Gastrocnemius medialis (tissue), 4 donors: ENCODE results near the gene TCP10L.

Experiments
- POLR2A ChIP-seq, 2 donors: fragments of 450-650 bp; IDR thresholded peaks; one replicate each; pipeline ENCODE4 v1.6.1; 2017; ENCODE audit warnings: antibody characterized with exemption in 2 of 2, mild to moderate bottlenecking in 2 of 2, moderate library complexity in 2 of 2
- TF ChIP-seq, protein P1 (sequence below), 5 experiments: fragments of 450-650 bp in 3 of 5; fragments of 200-600 bp in 2 of 5; sonication (generic) in 2 of 5; IDR thresholded peaks in 4 of 5; conservative IDR thresholded peaks in 1 of 5; 1 replicate in 4 of 5; 2 replicates in 1 of 5; pipeline ENCODE4 v1.5.1; 2016 to 2019; ENCODE audit warnings: antibody characterized with exemption in 5 of 5, mild to moderate bottlenecking in 3 of 5, moderate library complexity in 3 of 5

DNA sequence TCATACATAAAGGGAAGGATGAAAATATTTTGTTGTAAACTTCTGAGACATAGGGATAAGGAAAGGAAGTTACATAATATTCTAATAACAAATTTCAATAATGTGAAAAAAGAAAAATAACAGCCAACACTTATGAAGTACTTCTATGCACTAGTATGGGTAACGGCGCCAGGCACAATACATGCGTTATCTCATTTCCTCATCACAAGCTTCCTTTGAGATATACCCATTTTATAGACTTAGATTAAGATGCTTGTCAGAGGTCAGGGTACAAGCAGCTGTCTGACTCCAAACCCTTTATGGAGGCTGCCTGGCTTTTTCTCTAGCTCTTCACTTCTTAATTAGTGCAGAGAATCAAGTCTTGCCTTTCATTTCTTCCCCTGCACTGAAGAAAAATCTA, 41.3 kb downstream of the TCP10L start:
- TF ChIP-seq, protein P1, sequence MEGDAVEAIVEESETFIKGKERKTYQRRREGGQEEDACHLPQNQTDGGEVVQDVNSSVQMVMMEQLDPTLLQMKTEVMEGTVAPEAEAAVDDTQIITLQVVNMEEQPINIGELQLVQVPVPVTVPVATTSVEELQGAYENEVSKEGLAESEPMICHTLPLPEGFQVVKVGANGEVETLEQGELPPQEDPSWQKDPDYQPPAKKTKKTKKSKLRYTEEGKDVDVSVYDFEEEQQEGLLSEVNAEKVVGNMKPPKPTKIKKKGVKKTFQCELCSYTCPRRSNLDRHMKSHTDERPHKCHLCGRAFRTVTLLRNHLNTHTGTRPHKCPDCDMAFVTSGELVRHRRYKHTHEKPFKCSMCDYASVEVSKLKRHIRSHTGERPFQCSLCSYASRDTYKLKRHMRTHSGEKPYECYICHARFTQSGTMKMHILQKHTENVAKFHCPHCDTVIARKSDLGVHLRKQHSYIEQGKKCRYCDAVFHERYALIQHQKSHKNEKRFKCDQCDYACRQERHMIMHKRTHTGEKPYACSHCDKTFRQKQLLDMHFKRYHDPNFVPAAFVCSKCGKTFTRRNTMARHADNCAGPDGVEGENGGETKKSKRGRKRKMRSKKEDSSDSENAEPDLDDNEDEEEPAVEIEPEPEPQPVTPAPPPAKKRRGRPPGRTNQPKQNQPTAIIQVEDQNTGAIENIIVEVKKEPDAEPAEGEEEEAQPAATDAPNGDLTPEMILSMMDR (IDR thresholded peaks at IDR 0.05 in 4 of 5, conservative IDR thresholded peaks at IDR 0.05 in 1 of 5), result no peak
- no peak for TF ChIP-seq POLR2A (IDR thresholded peaks at IDR 0.05)
